K562 (cell line): Measurements from ENCODE around the gene PKDCC. TPM values are rescaled to one million over a fixed set of nuclear protein-coding genes. Genes with fewer than 3 reads are reported as not detected.

Experiments
- ATAC-seq: fragments of 200-7000 bp; cut with Tn5 transposase; 3 replicates; pipeline ENCODE4 v1.9.1; 2020; ENCODE audit warnings: moderate library complexity
- BruUV-seq: library from RNA; stranded (reverse); fragments of 400-500 nt; replicated peaks from 2 replicates; lab custom pipeline; 2021; lab: Mats Ljungman, UMichigan
- CTCF ChIA-PET: fragments of 300-600 bp; formaldehyde crosslinking; extraction: SDS; loops from one replicate; lab custom pipeline; 2021; ENCODE audit warnings: low intra/inter-chr PET ratio; lab: Yijun Ruan, JAX
- POLR2A ChIA-PET: fragments of 300-600, 350-650 bp; sonication (Branson Sonifier 250); formaldehyde crosslinking; extraction: SDS; loops from one replicate; lab custom pipeline; 2021; ENCODE audit warnings: antibody characterized with exemption, inconsistent platforms; lab: Yijun Ruan, JAX
- DNase-seq, 4 experiments: peaks; one replicate each; pipeline versions ENCODE4 v3.0.0 to v3.0.0-alpha.2; 2011 to 2018; ENCODE audit warnings: low spot score in 3 of 4, mixed read lengths in 3 of 4; ENCODE audit errors: extremely low read depth in 1 of 4
- FAIRE-seq: peaks from 2 replicates; lab custom pipeline; 2011; peaks lifted over from hg19 to GRCh38; lab: Jason Lieb, UNC
- H2AFZ ChIP-seq: 2 replicates; pipeline ENCODE4 v1.6.0; 2011; ENCODE audit warnings: low read depth, low read length, control low read depth, inconsistent platforms
- H3K27ac ChIP-seq: fragments of 200-600 bp; 3 replicates; pipeline ENCODE4 v1.8.0; 2011; ENCODE audit warnings: low read depth, mild to moderate bottlenecking, control low read depth, inconsistent platforms, low read length, moderate library complexity, mixed read lengths; ENCODE audit errors: extremely low read depth
- H3K27me3 ChIP-seq, 2 experiments: fragments of 300-600 bp in 1 of 2; 2 replicates in 1 of 2; 3 replicates in 1 of 2; pipeline versions ENCODE4 v1.6.0 to v1.8.0; 2011; ENCODE audit warnings: inconsistent platforms in 2 of 2, low read length in 2 of 2, mild to moderate bottlenecking in 1 of 2, mixed read lengths in 1 of 2, moderate library complexity in 1 of 2; ENCODE audit not compliant: control insufficient read depth in 2 of 2, insufficient read depth in 2 of 2
- H3K36me3 ChIP-seq: fragments of 300-600 bp; 3 replicates; pipeline ENCODE4 v1.8.0; 2011; ENCODE audit warnings: mild to moderate bottlenecking, low read length, inconsistent platforms; ENCODE audit not compliant: control insufficient read depth, insufficient read depth
- H3K4me1 ChIP-seq, 2 experiments: fragments of 200-600 bp in 1 of 2; replicated peaks in 1 of 2; 2 replicates in 1 of 2; 3 replicates in 1 of 2; pipeline versions ENCODE4 v1.5.1 to v1.8.0; 2011; ENCODE audit warnings: inconsistent platforms in 2 of 2, low read length in 2 of 2, mild to moderate bottlenecking in 1 of 2, mixed read lengths in 1 of 2, moderate library complexity in 1 of 2; ENCODE audit not compliant: control insufficient read depth in 2 of 2, insufficient read depth in 2 of 2
- H3K4me2 ChIP-seq: 2 replicates; pipeline ENCODE4 v1.6.1; 2011; ENCODE audit warnings: low read length, control low read depth, inconsistent platforms, mixed read lengths; ENCODE audit not compliant: insufficient read depth
- H3K4me3 ChIP-seq: fragments of 200-600 bp; sonication (generic), shearing (Covaris generic); 2 replicates; pipeline ENCODE4 v1.5.1; 2016; ENCODE audit warnings: control low read depth, inconsistent platforms
- H3K79me2 ChIP-seq: fragments of 200-600 bp; 3 replicates; pipeline ENCODE4 v1.8.0; 2011; ENCODE audit warnings: low read length, inconsistent platforms; ENCODE audit not compliant: control insufficient read depth, insufficient read depth
- H3K9ac ChIP-seq, 2 experiments: 2 replicates each; pipeline versions ENCODE4 v1.6.0 to v1.6.1; 2011; ENCODE audit warnings: low read depth in 2 of 2, low read length in 2 of 2, control low read depth in 1 of 2, inconsistent platforms in 1 of 2, mild to moderate bottlenecking in 1 of 2, mixed read lengths in 1 of 2; ENCODE audit not compliant: insufficient read depth in 1 of 2
- H3K9me1 ChIP-seq: one replicate; pipeline ENCODE4 v1.6.0; 2011; ENCODE audit warnings: inconsistent platforms, mild to moderate bottlenecking, low read length, moderate library complexity; ENCODE audit not compliant: control insufficient read depth, insufficient read depth
- H3K9me3 ChIP-seq: replicated peaks from 2 replicates; pipeline ENCODE4 v1.5.1; 2011; ENCODE audit warnings: low read depth, low read length, inconsistent platforms; ENCODE audit not compliant: control insufficient read depth, insufficient read depth
- H4K20me1 ChIP-seq: replicated peaks from 2 replicates; pipeline ENCODE4 v1.6.1; 2011; ENCODE audit warnings: low read length, inconsistent platforms, mixed read lengths; ENCODE audit not compliant: control insufficient read depth, insufficient read depth
- ESRRB ChIP-seq: fragments of 250-450 bp; sonication (Bioruptor Pico); IDR thresholded peaks from 2 replicates; pipeline ENCODE4 v1.5.0; 2020; ENCODE audit warnings: mild to moderate bottlenecking, moderate library complexity, borderline replicate concordance
- HDAC2 ChIP-seq: fragments of 450-650 bp; IDR thresholded peaks from 2 replicates; pipeline ENCODE4 v1.6.1; 2016; ENCODE audit warnings: mild to moderate bottlenecking
- HMG20A ChIP-seq: fragments of 450-650 bp; formaldehyde crosslinking; conservative IDR thresholded peaks from 2 replicates; pipeline ENCODE4 v1.4.0; 2020; ENCODE audit warnings: mild to moderate bottlenecking, mixed read lengths
- KLF1 ChIP-seq: fragments of 450-650 bp; IDR thresholded peaks from 2 replicates; pipeline ENCODE4 v1.6.1; 2016; ENCODE audit warnings: missing genetic modification characterization, missing compliant biosample characterization
- MTF1 ChIP-seq: fragments of 250-450 bp; sonication (Bioruptor Pico); IDR thresholded peaks from 2 replicates; pipeline ENCODE4 v1.9.0; 2021; ENCODE audit warnings: moderate library complexity, mild to moderate bottlenecking, inconsistent platforms, borderline replicate concordance
- SAFB ChIP-seq: fragments of 200-400 bp; formaldehyde crosslinking; IDR thresholded peaks from 2 replicates; pipeline ENCODE4 v1.6.1; 2017; ENCODE audit warnings: low read depth, low read length, borderline replicate concordance
- SMARCC2 ChIP-seq: fragments of 450-650 bp; IDR thresholded peaks from 2 replicates; pipeline ENCODE4 v1.6.1; 2017; ENCODE audit warnings: antibody characterized with exemption, moderate library complexity, mild to moderate bottlenecking, low read depth
- THRAP3 ChIP-seq: fragments of 450-650 bp; IDR thresholded peaks from 2 replicates; pipeline ENCODE4 v1.6.1; 2016; ENCODE audit warnings: mild to moderate bottlenecking, inconsistent platforms, borderline replicate concordance
- ZC3H11A ChIP-seq: IDR thresholded peaks from 2 replicates; pipeline ENCODE4 v1.6.1; 2012; ENCODE audit warnings: low read depth, low read length, improper control_type of control experiment
- ZFP1 ChIP-seq: fragments of 450-650 bp; formaldehyde crosslinking; IDR thresholded peaks from 2 replicates; pipeline ENCODE4 v1.4.0; 2020; ENCODE audit warnings: mild to moderate bottlenecking, mixed read lengths
- ZNF124 ChIP-seq: sonication (generic); formaldehyde crosslinking; IDR thresholded peaks from 2 replicates; pipeline ENCODE4 v1.8.1; 2022; ENCODE audit warnings: missing genetic modification reagents
- ZNF668 ChIP-seq: fragments of 250-450 bp; sonication (Bioruptor Pico); IDR thresholded peaks from 2 replicates; pipeline ENCODE4 v1.8.0; 2022; ENCODE audit warnings: mild to moderate bottlenecking, inconsistent platforms
- in situ Hi-C: fragments of 300-500 bp; cut with MboI; formaldehyde crosslinking; loops from 4 replicates; pipeline ENCODE4 v1.15.0; 2018; ENCODE audit warnings: inconsistent platforms, mixed read lengths
- intact Hi-C: fragments of 100-400 bp; cut with micrococcal nuclease; formaldehyde crosslinking; loops from 2 replicates; pipeline ENCODE4 v1.14.2; 2022
- polyA plus RNA-seq, 8 experiments: library from polyadenylated mRNA; depleted of rRNA in 4 of 8; stranded (reverse) in 5 of 8; unstranded in 3 of 8; fragments of >200 nt; fragmentation: Nextera tagmentation in 2 of 8; fragmentation: Illumina TruSeq in 1 of 8; extraction: Ambion mirVana in 2 of 8; extraction: Trizol in 1 of 8; gene quantifications; 2 replicates each; pipeline versions ENCODE4 v1.2.1 to v1.2.3, GENCODE V29; 2011 to 2014; ENCODE audit warnings: inconsistent platforms in 1 of 8, missing spikeins in 1 of 8
- total RNA-seq, 7 experiments: library from RNA; depleted of rRNA in 6 of 7; stranded (reverse); fragments of >200 nt in 6 of 7; fragmentation: Illumina TruSeq in 2 of 7; extraction: Trizol in 2 of 7; gene quantifications; 2 replicates each; pipeline versions ENCODE4 v1.2.1 to v1.2.3, GENCODE V29; 2011 to 2021; ENCODE audit warnings: low replicate concordance in 1 of 7
- TF ChIP-seq, protein P1 (sequence below): fragments of 200-800 bp; sonication (Bioruptor generic); IDR thresholded peaks from 2 replicates; pipeline ENCODE4 v1.6.1; 2017; ENCODE audit warnings: missing genetic modification characterization, missing compliant biosample characterization
- TF ChIP-seq, protein P2 (sequence below): fragments of 450-650 bp; conservative IDR thresholded peaks from 2 replicates; pipeline ENCODE4 v1.6.1; 2016; ENCODE audit warnings: missing genetic modification characterization, low read depth, mild to moderate bottlenecking, missing compliant biosample characterization, moderate library complexity
- TF ChIP-seq, protein P3 (sequence below): sonication (generic); IDR thresholded peaks from 2 replicates; pipeline ENCODE4 v1.6.1; 2016
- TF ChIP-seq, protein P4 (sequence below): fragments of 250-450 bp; sonication (Bioruptor Pico); IDR thresholded peaks from 2 replicates; pipeline ENCODE4 v1.5.0; 2021; ENCODE audit warnings: mild to moderate bottlenecking, moderate library complexity

Gene PKDCC
- total and polyA plus RNA-seq, 9 of the 15 experiments (the other 6 are each of a cell fraction or from before 2014, with no cell fraction given): 0.62 to 14.8 (median 1.3) TPM; not detected in 2

DNA sequence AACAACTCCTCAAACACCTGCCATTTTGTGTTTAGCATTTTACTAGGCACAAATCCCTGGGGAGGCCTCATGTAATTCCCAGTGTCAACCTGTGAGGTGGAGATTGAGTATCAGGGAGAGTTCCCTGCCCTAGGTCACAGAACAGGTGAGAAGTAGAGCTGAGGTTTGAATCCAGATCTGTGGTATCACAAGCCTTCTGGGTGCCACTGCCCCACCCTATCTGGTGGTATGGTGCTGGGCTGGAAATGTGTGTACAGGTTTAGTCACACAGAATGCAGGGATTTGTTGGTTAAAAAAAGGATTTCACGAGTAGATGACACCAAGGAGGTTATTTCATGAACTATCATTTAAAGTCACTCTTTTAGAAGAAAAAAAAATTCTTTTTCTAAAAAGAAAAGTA, 35.7 kb upstream of the PKDCC start (continued):
- TF ChIP-seq, protein P1, sequence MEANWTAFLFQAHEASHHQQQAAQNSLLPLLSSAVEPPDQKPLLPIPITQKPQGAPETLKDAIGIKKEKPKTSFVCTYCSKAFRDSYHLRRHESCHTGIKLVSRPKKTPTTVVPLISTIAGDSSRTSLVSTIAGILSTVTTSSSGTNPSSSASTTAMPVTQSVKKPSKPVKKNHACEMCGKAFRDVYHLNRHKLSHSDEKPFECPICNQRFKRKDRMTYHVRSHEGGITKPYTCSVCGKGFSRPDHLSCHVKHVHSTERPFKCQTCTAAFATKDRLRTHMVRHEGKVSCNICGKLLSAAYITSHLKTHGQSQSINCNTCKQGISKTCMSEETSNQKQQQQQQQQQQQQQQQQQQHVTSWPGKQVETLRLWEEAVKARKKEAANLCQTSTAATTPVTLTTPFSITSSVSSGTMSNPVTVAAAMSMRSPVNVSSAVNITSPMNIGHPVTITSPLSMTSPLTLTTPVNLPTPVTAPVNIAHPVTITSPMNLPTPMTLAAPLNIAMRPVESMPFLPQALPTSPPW: no peak

DNA sequence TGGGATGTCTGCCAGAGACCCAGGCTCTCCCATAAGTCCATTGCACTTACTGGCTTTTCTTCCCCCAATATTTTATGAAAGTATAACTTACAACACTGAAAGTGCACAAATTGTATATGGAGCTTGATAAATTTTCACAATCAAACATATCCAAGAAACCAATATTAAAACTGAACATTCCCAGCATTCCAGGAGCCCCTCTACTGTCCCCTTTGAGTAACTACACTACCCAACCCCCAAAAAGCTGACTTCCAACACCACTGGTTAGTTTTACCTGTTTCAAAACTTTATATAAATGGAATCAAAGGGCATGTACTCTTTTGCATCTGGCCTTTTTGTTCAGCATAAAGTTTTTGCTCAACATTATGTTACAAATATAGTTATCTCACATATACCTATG, 35.2 kb upstream of the PKDCC start:
- no TSS peak for BruUV-seq
- Histone ChIP-seq H3K9me3 (no peaks in the 10 kb centered on the region), H3K4me3 (no peak overlapping the region), H3K9me1 (no peaks in the 10 kb centered on the region), H3K9ac (no peak overlapping the region), H2AFZ (no peak overlapping the region), H3K36me3 (no peaks in the 10 kb centered on the region), H3K4me2 (no peak overlapping the region), H3K4me1 (no peaks in the 10 kb centered on the region), H3K79me2 (no peaks in the 10 kb centered on the region), H4K20me1 (no peaks in the 10 kb centered on the region), H3K27ac (no peak overlapping the region), H3K27me3 (peaks cover 0 to 9% of the 10 kb centered on the region in 2 experiments; a peak in 2 of 5 replicates)
- in situ Hi-C loops: no loop called here
- ChIA-PET CTCF (no interaction called here), POLR2A (no interaction called here)
- TF ChIP-seq KLF1 (tag) (no peak), ZC3H11A (no peak), ZFP1 (no peak), HMG20A (CRISPR knock-in tag) (no peak), THRAP3 (no peak), SAFB (no peak), SMARCC2 (no peak), ESRRB (CRISPR knock-in tag) (no peak), MTF1 (CRISPR knock-in tag) (no peak), ZNF668 (no peak), HDAC2 (no peak), ZNF124 (CRISPR knock-in tag) (no peak)
- TF ChIP-seq, protein P2, sequence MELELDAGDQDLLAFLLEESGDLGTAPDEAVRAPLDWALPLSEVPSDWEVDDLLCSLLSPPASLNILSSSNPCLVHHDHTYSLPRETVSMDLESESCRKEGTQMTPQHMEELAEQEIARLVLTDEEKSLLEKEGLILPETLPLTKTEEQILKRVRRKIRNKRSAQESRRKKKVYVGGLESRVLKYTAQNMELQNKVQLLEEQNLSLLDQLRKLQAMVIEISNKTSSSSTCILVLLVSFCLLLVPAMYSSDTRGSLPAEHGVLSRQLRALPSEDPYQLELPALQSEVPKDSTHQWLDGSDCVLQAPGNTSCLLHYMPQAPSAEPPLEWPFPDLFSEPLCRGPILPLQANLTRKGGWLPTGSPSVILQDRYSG (tag): no peak
- TF ChIP-seq, protein P3, sequence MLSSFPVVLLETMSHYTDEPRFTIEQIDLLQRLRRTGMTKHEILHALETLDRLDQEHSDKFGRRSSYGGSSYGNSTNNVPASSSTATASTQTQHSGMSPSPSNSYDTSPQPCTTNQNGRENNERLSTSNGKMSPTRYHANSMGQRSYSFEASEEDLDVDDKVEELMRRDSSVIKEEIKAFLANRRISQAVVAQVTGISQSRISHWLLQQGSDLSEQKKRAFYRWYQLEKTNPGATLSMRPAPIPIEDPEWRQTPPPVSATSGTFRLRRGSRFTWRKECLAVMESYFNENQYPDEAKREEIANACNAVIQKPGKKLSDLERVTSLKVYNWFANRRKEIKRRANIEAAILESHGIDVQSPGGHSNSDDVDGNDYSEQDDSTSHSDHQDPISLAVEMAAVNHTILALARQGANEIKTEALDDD: no peak
- TF ChIP-seq, protein P4, sequence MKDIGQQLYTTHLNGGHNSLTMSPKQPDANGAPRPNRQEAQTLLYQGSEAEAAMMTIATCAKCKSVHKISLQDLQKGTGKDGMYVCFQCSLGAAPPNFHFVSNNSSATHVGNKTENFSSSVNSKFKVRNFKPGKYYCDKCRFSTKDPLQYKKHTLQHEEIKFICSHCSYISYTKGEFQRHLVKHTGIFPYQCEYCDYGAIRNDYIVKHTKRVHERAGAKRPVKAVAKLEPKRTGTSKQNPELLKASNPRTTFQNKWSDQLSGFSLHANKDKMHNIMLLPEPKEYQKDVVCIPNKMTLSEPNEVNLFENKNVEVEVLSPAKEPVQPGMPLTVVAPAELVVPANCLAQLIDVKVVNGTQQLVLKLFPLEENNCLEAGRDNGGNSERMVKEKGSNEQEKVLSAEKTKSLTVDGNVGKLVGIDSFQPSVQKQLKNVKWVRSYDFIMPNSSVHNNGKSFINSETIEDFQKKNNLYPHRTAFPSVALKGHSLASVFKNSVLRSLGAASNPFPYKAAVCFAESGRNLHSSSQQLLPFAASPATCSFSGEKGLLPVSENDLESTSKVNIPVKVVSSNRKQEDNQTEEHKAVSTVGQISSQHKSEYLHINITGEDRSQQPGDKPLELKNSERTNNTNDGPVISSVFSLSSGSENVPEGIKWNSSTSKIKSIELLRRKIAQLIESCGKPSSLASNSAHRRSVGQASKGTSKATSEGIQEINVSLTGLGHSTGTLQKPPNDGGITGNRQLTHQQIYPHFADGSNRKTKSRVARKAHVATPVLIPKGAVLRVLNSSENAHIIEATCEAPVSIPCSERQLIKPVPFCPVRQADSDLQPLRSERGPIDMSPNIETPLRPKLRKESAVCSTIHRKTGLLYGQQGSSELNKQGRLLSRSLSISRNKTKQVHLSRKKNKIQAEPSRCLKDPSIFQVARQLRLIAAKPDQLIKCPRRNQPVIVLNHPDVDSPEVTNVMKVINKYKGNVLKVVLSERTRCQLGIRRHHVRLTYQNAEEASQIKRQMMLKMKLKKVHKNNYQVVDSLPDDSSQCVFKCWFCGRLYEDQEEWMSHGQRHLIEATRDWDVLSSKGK (CRISPR knock-in tag): no peak
- DNase-seq (no peak), ATAC-seq (no peak), FAIRE-seq (no peak)
- intact Hi-C loops: no loop called here
